Activated CD4-positive, alpha-beta T cell treated with anti-CD3 and anti-CD28 coated beads, Interleukin-2, amount 50 U/mL, for 1 hour (primary cell): Measurements from ENCODE around the gene TRIM14.
"Not testable (repeated sequence)": the region's sequence is repeated elsewhere in the genome, so short reads cannot be mapped to it uniquely, and the experiment has no call there.

Experiments used
- DNase-seq: peaks from one replicate; pipeline ENCODE4 v3.0.0-alpha.2; 2020

Gene TRIM14

DNA sequence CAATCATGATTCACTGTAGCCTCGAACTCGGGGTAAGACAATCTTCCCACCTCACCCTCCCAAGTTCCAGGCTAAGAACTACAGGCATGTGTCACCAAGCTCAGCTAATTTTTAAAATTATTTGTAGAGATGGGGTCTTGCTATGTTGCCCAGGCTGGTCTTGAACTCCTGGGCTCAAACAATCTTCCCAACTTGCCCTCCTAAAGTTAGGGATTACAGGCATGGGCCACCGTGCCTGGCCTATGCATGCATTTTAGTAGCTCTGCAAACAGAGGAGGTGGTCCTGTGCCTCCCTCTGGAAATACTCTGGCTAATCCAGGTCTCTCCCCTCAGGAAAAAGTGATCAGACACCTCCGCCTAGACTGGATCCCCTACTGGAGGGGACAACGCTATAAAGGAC lies 21.5 kb upstream of the TRIM14 start:
- no peak for DNase-seq

DNA sequence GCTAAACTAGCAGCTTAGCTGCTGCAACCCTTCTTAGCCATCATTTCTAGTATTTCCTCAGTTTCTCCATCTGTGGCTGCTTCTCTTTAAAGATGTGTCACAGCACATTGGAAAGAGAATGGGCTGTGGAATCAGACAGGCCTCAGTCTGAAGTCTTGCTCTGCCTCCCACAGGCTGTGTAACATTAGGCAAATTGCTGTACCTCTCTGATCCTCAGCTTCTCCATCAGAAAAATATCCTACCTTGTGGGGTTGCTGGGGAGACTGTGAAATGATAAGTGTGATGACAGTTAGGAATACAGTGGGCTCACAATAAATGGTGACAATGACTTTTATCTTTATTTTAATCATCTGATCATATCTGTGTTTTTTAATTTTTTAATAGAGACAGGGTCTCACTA lies 17.5 kb upstream of the TRIM14 start:
- DNase-seq, result no peak

DNA sequence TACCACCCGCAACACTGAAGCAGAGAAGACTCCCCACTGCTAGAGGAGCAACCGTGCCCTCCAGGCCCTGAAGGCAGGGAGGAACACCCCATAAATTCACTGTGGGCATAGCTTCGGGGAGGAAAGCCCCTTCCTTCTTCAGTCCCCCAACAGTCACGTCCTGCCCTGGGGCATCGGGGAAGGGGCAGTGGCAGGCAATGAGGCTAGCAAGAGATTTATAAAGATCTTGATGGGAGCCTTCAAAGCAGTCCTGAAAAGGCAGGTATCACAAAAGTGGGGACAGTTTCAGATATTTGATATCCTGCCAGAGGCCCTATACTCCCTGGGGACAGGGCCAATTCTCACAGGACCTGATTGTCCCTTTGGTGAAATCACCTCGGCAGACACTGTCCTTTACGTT lies 16.9 kb upstream of the TRIM14 start:
- no peak for DNase-seq

DNA sequence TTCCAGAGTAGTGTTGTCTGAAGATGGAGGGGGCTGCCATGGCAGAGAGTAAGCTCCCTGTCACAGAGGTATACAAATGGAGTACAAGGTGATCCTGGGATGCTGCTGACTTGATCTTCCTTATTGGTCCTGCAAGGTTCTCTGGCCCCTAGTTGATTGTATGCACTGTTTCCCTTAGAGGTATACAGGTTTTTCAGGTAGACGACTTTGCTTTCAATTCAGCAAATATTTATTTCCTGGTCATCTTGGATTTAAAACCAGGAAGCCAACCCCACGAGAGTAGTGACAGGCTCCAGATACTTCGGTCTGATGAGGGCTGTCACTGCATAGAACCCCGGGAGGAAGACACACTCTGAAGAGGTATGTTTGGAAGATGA lies 16.5 kb upstream of the TRIM14 start:
- DNase-seq, result no peak

DNA sequence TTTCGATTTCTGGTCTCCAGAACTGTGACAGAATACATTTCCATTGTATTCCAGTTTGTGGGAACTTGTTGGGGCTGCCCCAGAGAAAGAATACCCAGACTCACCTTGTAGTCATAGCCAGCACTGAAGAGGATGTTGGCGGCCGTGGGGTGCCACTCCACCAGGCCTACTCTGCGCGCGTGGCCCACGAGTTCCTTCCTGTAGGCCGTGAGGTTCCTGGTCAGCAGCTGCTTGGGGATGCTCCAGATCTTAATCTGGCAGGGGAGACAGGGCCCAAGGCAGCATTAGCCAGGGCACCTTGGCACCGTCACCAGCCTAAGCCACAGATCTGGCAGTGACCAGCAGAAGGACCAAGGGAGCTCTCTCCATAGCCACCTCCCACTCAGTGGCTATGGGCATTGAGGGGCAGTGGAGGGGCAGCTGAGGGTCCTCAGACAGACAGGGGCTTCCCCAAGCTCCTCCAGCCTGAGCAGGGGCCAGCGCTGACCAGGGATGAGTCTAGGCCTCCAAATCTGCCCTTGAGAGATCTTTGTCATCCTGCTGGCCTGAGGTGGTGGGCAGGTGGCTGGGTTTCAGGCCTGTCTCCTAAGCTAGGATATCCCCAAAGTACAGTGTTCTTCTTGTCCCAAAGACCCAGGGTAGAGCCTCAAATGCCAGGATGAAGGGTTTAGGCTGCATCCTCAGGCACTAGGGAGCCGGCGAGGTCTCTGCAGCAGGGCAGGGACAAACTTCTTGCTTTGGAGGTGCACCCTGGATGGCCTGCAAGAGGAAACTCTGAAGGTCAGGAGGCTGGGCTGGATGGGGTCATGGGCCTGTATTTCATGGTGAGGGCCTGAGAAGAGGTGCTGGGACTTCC lies 15.9 kb upstream of the TRIM14 start:
- no peak for DNase-seq

DNA sequence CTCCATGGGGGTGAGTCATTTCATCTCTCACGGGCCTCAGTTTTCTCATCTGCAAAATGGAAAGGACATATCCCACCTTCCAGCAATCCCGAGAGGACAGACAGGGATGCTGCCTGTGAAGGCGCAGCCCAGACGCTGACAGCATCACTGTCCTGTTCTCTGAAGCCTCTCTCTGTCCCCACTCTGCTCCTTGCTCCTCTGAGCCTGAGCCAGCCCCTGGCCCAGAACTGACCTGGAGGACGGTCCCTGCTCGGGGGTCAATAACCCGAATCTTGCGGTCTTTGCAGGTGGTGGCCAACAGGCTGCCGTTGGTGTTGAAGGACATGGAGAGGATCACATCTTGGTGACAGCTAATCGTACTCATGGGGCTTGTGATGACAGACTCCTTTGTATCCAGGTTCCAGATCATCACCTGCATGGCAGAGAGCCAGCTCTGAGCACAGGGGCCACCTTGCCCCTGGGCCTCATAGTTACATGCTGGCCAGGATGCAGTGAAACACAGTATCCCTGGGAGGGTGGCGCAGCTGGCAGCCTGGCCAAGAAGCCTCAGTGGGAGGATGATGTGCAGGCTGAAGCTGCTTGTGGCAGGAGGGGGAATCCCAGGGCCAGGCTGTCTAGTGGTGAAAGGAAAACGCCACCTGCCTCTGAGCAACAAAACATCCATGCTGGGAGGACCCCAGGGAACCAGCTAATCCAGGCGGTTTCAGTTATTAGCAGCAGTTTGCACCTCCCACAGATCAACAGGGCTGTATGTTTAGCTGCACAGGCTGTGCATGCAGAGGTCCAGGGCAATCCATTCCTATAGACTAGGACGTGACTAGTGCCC lies 14.0 kb upstream of the TRIM14 start:
- DNase-seq, result no peak

DNA sequence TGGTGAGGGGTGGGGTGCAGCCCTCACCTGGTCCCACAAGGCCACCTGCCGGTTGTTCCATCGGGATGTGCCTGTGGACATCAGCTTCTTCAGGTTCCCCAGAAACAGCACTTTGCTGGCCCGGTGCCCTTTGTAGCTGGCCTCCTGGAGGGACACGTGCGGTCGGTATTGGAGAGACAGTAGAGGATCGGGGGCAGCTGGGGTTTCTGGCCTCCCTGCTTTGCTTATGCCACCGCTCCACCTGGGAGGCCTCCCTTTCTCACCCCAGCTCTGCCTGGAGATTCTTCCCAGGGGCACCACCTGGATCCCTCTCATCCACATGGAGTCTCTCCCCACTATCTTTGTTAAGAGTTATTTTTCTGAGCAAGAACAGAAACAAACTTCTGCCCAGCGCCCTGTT lies 13.1 kb upstream of the TRIM14 start:
- no peak for DNase-seq

DNA sequence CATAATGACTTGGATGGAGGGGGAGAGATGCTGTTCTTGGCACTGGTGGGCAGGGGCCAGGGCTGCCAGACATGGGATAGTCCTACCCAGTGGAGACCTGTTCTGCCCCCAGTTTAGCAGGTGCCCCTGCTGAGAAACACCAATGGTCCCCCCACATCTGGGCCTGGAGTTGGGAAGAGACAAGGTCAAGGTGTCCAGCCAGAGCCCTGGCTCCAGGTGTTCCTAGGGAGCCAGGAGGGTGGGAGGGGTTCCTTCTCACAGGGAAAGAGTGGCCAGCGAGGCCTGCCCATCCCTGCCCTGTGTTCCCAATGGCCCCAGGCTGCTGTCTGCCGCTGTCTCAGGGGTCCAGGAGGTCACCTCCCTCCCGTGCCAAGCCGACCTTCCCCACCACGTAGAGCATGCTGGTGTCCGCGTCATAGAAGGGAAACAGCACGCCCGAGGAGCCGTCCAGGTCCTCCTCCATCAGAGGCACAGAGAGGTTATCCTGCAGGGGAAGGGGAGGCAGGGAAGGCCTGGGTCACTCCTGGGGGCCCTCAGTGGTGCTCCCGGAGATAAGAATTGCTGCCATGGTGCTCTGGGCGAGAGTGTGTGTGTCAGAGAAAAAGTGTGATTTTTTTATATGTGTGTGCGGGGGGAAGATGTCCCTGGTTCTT lies 11.7 kb upstream of the TRIM14 start:
- DNase-seq, result no peak

DNA sequence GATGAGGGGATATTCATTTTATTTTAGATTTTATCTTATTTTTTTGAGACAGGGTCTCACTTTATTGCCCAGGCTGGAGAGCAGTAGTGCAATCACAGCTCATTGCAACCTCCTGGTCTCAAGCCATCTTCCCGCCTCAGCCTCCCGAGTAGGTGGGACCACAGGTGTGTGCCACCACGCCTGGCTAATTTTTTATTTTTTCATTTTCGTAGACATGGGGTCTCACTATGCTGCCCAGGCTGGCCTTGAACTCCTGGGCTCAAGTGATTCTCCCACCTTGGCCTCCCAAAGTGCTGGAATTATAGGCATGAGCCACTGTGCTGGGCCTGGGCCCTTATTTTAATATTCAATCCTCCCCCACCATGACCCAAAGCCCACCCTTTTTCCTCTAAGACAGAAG lies 11.0 kb upstream of the TRIM14 start:
- DNase-seq, result not testable (repeated sequence)

DNA sequence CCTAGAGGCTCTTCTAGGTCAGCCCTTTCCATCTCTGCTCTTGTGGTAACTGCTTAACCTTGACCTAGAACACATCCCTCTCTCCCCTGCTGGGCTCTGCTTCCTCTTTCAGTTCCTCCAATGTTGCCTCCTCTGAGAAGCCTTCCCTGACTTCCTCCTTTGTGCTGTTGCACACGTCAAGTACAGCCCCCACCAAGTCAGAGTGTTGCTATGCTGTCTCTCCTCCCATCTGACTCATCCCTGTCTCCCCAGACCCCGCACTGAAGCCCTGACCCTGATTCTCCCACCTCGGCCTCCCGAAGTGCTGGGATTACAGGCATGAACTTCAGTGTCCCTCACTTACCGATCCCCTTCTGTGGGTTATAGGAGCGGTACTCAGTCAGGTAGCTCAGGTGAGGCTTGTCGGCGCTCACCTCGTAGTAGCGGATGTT lies 10.4 kb upstream of the TRIM14 start:
- DNase-seq, result no peak

DNA sequence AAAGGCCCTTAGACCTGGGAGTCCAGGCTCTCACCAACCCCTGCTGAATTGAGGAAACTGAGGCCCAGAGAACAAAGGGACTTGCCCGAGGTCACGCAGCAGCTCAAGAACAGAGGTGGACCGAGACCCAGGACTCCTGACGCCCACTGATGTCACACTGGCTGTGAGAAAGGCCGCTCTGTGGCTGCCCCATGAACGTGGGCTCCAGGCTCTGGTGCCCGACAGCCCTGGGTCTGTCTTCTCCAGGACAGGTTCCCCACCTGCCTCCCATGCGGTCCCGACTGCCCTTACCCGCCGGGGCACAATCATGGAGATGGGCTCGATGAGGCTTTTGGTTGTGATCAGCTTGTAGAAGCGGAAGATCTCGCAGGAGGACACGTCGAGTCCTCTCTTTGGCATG lies 9.3 kb upstream of the TRIM14 start:
- DNase-seq, result no peak

DNA sequence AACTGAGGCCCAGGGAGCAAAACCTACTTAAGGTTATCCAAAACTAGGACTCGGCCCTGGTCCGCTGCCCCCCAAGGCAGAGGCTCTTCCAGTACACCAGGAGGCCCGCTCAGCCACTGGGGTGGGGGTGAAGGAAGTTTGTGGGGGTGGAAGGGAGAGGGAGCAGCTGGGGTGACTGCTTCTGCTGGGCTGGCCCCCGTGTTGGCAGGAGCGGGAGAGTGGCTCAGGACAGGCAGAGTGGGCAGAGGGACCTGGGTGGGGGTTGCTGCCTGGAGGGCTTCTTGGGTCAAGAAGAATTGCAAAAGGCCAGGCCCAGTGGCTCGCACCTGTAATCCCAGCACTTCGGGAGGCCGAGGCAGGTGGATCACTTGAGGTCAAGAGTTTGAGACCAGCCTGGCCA lies 8.2 kb upstream of the TRIM14 start:
- no peak for DNase-seq

DNA sequence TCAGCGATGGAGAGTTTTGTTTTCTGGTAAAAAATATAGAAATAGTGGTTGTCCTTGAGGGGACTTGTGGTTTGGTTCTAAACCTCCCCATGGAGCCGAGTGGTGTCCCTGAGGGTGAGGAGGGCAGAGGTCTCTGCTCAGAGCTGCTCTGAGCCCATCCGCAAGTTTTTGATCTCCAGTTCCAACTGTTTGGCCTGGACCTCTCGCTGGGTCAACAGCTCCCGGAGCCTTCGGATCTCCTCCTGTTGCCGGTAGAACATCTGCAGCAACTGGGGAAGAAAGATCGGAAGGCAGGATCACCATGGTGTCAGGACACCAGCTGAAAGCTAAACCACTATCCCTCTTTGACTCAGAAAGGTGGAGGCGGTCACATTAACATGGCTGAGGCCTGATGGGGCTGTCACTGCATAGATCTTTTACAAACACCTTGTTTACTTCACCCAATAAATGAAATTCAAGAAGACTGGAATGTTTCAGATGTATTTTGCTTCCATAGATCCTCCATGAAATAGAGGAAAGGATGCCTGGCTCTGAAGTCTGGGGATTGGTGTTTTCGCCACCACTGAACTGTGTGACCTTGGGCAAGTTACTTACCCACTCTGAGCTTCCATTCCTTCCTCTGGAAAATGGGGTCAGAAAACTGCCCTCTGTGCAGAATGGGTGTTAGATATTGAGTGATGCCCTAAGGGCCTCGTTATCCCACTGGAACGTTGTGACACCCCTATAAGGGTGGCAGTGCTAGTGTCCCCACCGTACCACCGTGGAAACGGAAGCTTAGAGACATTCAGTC lies 5.8 kb upstream of the TRIM14 start:
- no peak for DNase-seq

DNA sequence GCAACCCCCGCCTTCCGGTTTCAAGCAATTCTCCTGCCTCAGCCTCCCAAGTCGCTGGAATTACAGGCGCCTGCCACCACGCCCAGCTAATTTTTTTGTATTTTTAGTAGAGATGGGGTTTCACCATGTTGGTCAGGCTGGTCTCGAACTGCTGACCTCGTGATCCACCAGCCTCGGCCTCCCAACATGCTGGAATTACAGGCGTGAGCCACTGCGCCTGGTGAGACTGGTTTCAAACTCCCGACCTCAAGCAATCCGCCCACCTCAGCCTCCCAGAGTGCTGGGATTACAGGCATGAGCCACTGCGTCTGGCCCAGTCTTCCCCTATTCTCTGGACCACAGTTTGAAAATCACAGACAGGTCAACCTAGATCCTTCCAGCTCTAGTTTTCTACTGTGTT lies 5.1 kb upstream of the TRIM14 start:
- not testable (repeated sequence) for DNase-seq

DNA sequence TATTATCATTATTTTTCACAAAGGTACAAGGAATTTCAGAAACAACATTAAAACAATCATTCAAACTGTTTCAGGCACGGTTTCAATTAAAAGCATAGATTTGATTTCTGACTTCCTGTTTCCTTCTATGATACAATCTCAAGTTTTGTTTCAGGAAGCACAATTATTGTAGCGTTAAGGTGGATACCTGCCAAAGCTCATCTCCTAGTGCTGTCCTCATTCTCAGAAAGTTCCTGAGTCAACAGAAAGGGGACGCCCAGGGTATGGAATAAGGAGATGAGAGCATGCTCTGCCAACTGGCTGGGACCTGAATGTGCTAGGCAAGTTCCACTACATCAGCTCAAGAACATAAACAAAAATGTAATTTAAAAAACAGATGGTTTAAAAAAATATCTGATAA lies 2.0 kb upstream of the TRIM14 start:
- no peak for DNase-seq

DNA sequence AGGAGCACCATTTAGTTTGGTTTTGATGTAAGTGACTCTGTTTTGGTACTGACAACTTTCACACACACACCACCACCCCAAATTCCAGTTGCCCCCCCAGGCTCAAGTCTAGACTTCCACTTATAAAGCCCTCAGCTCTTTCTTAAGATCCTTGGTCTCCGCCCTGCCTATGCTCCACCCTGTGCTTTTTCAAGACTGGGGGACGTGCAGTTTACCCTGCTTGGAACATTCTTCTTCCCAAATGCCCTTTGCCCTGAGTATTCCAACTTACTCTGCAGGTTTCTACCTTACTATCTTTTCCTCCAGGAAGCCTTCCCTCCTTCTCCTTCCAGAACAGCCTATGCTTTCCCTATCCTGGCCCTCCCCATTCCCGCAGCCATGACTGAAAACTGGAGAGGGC lies 1.5 kb upstream of the TRIM14 start:
- no peak for DNase-seq

DNA sequence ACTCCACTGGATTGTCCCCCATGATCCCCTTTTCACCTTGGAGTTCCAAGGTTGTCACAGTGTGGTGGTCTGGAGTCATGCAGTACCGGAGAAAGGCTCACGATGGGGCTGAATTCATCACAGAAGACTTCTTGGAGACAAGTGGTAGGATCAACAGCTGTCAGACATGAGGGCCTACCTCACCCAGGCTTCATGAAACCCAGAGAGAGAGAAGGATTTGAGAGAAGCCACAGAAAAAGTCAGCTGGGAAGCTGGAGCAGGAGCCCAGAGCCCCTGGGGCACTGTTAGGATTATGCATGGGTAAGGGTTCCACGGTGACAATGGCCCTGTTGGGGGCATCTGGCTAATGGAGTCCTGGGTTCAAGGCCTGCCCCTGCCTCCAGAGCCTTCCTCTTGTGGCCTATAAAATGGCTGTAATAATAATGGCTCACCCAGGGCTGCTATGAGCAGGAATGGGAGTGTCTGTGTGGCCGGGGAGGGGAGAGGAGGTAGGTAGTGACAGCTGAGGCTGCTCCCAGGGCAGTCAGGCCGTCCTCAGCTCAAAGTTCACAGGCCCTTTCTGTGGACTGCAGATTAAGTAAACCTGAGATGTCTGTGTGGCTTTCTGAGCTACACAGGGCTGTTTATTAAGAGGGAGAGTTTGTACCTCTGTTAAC lies 910 bp downstream of the TRIM14 start:
- peak; percentile 46 for DNase-seq

DNA sequence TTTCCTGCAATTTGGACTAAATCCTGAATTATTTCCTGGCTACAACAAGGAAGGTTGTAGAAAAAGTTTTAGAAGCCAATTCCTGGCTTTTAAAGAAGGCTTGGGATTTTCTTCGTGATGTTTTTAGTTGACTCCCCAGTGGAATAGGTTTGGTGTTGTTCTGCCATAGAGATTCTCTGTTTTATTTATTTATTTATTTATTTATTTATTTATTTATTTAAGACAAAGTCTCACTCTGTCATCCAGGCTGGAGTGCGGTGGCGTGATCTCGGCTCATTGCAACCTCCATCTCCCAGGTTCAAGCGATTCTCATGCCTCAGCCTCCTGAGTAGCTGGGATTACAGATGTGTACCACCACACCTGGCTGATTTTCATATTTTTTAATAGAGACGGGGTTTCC lies 1.9 kb downstream of the TRIM14 start:
- not testable (repeated sequence) for DNase-seq

DNA sequence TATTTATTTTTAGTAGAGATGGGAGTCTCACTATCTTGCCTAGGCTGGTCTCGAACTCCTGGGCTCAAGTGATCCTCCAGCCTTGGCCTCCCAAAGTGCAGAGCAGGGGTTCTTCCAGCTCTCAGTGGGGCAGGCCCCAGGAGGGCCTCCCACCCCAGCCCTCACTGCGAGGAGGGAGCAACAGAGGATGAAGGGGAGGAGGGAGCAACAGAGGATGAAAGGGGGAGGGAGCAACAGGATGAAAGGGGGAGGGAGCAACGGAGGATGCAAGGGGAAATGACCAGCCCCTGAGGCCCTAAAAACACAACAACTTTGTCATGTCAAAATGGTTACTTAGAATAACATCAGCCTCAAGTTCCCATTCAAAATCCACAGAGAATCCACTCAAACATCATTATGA lies 10.0 kb downstream of the TRIM14 start:
- DNase-seq, result no peak

DNA sequence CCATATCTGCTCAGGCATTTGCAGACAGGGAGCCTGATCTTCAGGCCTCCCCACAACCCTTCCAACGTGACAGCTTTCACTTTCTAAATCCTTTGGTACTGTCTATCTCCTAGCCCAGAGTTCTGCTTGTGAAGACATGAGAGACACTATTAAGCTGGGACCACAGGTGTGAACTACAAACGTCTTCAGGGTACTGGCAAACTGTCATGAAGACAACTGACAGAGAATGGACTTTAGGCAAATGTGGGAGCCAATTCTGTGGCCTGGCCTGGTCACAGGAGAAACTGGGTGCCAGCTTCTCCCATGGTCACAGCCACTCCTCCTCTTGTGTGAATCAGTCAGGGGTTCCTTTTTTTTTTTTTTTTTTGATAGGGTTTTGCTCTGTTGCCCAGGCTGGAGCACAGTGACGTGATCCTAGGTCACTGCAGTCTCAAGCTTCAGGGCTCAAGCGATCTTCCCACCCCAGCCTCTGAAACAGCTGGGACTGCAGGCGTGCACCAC lies 10.4 kb downstream of the TRIM14 start:
- DNase-seq, result peak; percentile 22

DNA sequence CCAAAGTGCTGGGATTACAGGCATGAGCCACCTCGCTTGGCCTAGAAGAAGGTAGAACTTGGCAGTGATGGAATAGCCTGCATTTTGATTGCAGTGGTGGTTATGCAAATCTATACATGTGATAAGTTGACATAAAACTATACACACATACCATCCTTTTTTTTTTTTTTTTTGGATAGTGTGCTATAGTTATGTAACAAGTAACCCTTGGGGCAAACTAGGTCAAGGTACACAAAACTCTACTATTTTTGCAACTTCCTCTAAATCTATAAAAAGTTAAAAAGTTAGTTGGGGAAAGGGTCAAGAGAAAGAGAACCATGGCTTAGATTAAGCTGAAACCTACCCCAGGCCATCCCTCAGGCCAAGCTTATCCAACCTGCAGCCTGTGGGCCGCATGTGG lies 11.1 kb downstream of the TRIM14 start:
- DNase-seq, result no peak

DNA sequence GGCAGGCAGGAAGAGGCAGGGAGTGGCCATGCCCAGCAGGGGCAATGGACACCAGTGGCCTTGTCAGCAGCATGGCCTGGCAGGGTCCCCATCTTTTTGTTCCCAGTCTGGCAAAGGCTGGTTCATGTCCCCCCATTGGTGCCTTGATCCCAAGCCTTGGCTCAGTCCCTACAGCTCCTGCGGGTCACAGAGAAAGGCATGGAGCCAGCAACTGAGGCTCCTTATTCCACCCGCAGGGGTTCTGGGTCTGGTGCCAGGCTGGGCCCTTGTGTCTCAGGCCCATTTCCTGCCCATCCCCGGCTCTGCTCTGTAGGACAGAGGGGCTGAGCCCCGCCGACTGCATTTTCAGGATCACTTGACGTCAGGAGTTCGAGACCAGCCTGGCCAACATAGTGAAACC lies 14.0 kb downstream of the TRIM14 start:
- no peak for DNase-seq
